Small intestine (tissue), 7 donors: ENCODE measurements around the gene TNIP1. TPM values are rescaled to one million over a fixed set of nuclear protein-coding genes. Genes with fewer than 3 reads are reported as not detected.

ENCODE experiments used
- DNase-seq, 2 donors: peaks; one replicate each; pipeline versions ENCODE4 v3.0.0 to v3.0.0-alpha.2; 2013
- FAIRE-seq: peaks from 2 replicates; lab custom pipeline; 2012; peaks lifted over from hg19 to GRCh38; lab: Jason Lieb, UNC
- H3K27ac ChIP-seq, 3 donors: one replicate each; pipeline ENCODE4 v1.5.1; 2013; ENCODE audit warnings: low read length in 2 of 3, mild to moderate bottlenecking in 2 of 3, control low read depth in 1 of 3, inconsistent platforms in 1 of 3, low read depth in 1 of 3, moderate library complexity in 1 of 3
- H3K27me3 ChIP-seq, 3 donors: one replicate each; pipeline ENCODE4 v1.6.1; 2013; ENCODE audit warnings: low read length in 3 of 3, inconsistent platforms in 1 of 3; ENCODE audit not compliant: control insufficient read depth in 3 of 3, insufficient read depth in 3 of 3
- H3K36me3 ChIP-seq, 3 donors: one replicate each; pipeline ENCODE4 v1.6.1; 2013; ENCODE audit warnings: low read length in 3 of 3, inconsistent platforms in 1 of 3, low read depth in 1 of 3, mild to moderate bottlenecking in 1 of 3, moderate library complexity in 1 of 3; ENCODE audit not compliant: control insufficient read depth in 3 of 3, insufficient read depth in 2 of 3
- H3K4me1 ChIP-seq, 3 donors: one replicate each; pipeline ENCODE4 v1.6.1; 2013; ENCODE audit warnings: low read length in 2 of 3, inconsistent platforms in 1 of 3, low read depth in 1 of 3, mild to moderate bottlenecking in 1 of 3, moderate library complexity in 1 of 3; ENCODE audit not compliant: control insufficient read depth in 3 of 3, insufficient read depth in 2 of 3
- H3K4me3 ChIP-seq, 3 donors: one replicate each; pipeline ENCODE4 v1.5.1; 2013; ENCODE audit warnings: low read length in 3 of 3, control low read depth in 1 of 3, inconsistent platforms in 1 of 3, low read depth in 1 of 3, mild to moderate bottlenecking in 1 of 3, moderate library complexity in 1 of 3
- H3K9me3 ChIP-seq, 2 donors: one replicate each; pipeline ENCODE4 v1.6.1; 2013; ENCODE audit warnings: low read depth in 1 of 2, low read length in 1 of 2; ENCODE audit not compliant: control insufficient read depth in 2 of 2, insufficient read depth in 1 of 2
- WGBS, 3 donors: extraction: QIAGEN DNeasy Blood & Tissue Kit; methylation state at CpG; one replicate each; pipeline ENCODE4 v1.1.7; 2013; 5-methylcytosine and 5-hydroxymethylcytosine counted together
- polyA plus RNA-seq, 4 donors: library from polyadenylated mRNA; stranded (reverse) in 3 of 4; unstranded in 1 of 4; fragments of 200-250 nt in 3 of 4; fragments of 120-200 nt in 1 of 4; gene quantifications; one replicate each; pipeline versions ENCODE4 v1.2.1 to v1.2.3, GENCODE V29; 2013
- donor health status: healthy with polysubstance abuse.
- donor health status: control.
- donor health status: control.
- donor health status: Bipolar disorder and iron deficiency.
- donor health status: healthy.

The TNIP1 gene
- polyA plus RNA-seq, 4 donors = 78.7 to 190 (median 131) TPM

DNA sequence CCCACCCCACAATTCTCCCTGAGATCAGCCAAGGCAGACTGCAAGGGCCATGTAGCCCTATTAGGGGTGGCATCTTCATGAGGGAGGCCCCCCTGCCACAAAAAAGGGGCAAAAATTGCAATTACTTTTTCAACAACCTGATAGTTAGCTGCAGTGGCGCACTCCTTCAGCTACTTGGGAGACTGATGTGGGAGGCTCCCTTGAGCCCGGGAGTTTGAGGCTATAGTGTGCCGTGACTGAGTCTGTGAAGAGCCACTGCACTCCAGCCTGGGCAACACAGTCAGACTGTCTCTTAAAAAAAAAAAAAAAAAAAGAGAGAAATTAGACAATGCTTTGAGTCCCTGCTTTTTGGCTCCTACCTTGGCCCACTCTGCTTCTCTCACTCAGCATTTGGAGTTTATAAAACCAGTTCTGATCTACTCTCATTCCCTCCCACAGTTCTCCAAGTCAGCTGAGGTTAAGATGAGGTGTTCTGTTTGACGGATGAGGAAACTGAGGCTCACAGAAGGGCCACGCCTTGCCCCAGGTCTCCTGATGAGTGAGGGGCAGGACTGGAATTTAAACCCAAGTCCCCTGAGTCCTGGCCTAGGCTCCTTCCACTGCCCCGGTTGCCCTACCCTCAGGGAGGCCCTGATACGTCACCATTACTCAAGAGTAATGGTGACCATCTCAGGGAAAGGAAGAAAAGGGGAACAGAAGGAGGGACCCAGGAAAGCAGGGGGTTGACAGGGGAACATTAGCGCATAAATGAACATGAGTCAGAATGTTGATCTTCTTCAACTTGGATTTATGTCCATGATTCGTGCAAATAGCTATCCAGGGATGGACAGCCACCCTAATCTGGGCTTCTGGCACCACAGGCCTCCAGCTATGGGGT lies 51.4 kb downstream of the TNIP1 start:
- DNase-seq (no peak), FAIRE-seq (no peak)
- 91 to 96% (median 95%) methylated on average over 9 of the region's 9 CpGs for WGBS, 3 donors
- Histone ChIP-seq H3K27me3 (no peaks in the 10 kb centered on the region), H3K4me3 (no peak overlapping the region), H3K9me3 (no peaks in the 10 kb centered on the region), H3K27ac (peak overlapping the region in 1 of 3 donors; percentile 74), H3K4me1 (peaks cover 0 to under 1% (median 0%) of the 10 kb centered on the region in 3 donors), H3K36me3 (peaks cover 9 to 79% (median 29%) of the 10 kb centered on the region in 3 donors)

DNA sequence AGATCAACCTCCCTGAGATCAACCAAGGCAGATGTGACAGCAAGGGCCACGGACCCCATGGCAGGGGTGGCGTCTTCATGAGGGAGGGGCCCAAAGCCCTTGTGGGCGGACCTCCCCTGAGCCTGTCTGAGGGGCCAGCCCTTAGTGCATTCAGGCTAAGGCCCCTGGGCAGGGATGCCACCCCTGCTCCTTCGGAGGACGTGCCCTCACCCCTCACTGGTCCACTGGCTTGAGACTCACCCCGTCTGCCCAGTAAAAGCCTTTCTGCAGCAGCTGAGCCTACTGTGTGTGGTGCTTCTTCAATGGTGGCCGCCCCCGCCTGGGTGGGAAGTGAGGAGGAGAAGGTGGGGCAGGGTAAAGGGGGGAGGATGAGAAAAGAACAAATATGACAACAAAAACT lies 52.1 kb downstream of the TNIP1 start:
- no peak for FAIRE-seq
- 91 to 97% (median 94%) methylated on average over 8 of the region's 8 CpGs for whole genome bisulfite sequencing, 3 donors
- Histone ChIP-seq H3K27me3 (no peaks in the 10 kb centered on the region), H3K9me3 (no peaks in the 10 kb centered on the region), H3K4me1 (peaks cover 0 to 4% (median 0%) of the 10 kb centered on the region in 3 donors), H3K4me3 (no peak overlapping the region), H3K36me3 (peaks cover 8 to 72% (median 23%) of the 10 kb centered on the region in 3 donors), H3K27ac (peak overlapping the region in 1 of 3 donors; percentile 52)
- DNase-seq = no peak

DNA sequence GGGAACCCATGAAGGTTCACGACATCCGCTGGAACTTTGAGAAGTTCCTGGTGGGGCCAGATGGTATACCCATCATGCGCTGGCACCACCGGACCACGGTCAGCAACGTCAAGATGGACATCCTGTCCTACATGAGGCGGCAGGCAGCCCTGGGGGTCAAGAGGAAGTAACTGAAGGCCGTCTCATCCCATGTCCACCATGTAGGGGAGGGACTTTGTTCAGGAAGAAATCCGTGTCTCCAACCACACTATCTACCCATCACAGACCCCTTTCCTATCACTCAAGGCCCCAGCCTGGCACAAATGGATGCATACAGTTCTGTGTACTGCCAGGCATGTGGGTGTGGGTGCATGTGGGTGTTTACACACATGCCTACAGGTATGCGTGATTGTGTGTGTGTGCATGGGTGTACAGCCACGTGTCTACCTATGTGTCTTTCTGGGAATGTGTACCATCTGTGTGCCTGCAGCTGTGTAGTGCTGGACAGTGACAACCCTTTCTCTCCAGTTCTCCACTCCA lies 52.8 kb downstream of the TNIP1 start:
- Histone ChIP-seq H3K27ac (peak overlapping the region in 1 of 3 donors; percentile 52), H3K9me3 (no peaks in the 10 kb centered on the region), H3K36me3 (peaks cover 3 to 66% (median 17%) of the 10 kb centered on the region in 3 donors), H3K4me1 (peaks cover 0 to 4% (median 0%) of the 10 kb centered on the region in 3 donors), H3K27me3 (no peaks in the 10 kb centered on the region), H3K4me3 (no peak overlapping the region)
- no peak for DNase-seq
- FAIRE-seq = no peak
- 87 to 93% (median 90%) methylated on average over 11 of the region's 11 CpGs for WGBS, 3 donors

DNA sequence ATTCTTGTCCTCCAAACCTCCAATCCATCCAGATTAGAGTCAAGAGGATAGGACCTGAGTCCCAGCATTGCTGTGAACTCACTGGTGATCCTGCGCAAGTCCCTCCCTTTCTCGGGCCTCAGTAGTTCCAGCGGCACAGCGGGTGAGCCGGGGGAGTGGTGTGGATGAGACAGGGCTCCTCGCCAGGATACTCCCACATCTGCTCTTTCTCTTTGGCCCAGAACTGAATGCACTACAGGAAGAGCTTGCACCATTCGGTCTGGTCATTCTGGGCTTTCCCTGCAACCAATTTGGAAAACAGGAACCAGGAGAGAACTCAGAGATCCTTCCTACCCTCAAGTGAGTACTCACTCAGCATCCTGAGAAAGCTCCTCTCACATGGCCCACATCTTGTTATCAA lies 54.2 kb downstream of the TNIP1 start:
- H3K36me3 ChIP-seq = peaks cover 3 to 58% (median 8%) of the 10 kb centered on the region in 3 donors
- H3K27ac ChIP-seq = peak overlapping the region in 1 of 3 donors; percentile 52
- WGBS, 3 donors = 70 to 84% (median 77%) methylated on average over 7 of the region's 7 CpGs
- H3K4me1 ChIP-seq = peaks cover 0 to 4% (median 0%) of the 10 kb centered on the region in 3 donors
- no peaks in the 10 kb centered on the region for H3K27me3 ChIP-seq
- DNase-seq (no peak), FAIRE-seq (no peak)
- H3K9me3 ChIP-seq = no peaks in the 10 kb centered on the region
- H3K4me3 ChIP-seq = no peak overlapping the region

DNA sequence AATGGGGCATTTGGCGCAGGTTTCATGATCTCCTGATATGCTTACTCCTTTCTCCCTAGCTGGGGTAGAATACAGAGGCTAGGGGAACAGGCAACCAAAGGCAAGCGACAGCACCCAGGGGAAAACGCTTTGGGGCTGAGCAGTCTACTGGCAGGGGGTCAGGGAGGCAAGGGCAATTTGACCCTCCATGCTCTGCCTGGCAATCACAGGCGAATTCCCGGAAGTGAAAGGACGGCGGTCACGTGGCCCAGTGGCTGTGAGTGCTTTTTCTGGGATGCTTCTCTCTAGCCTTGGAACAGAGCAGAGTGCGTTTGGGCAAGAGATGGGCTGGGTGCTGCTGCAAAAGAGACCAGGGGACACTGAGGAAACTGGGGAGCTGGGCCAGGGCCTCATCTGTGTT lies 54.7 kb downstream of the TNIP1 start:
- H3K27ac ChIP-seq = peak overlapping the region in 1 of 3 donors; percentile 38
- no peaks in the 10 kb centered on the region for H3K27me3 ChIP-seq
- FAIRE-seq (no peak), DNase-seq (no peak)
- no peak overlapping the region for H3K4me3 ChIP-seq
- WGBS, 3 donors = 80 to 94% (median 89%) methylated on average over 9 of the region's 9 CpGs
- H3K9me3 ChIP-seq = no peaks in the 10 kb centered on the region
- peaks cover 3 to 52% (median 5%) of the 10 kb centered on the region in 3 donors for H3K36me3 ChIP-seq
- peaks cover 0 to 4% (median 2%) of the 10 kb centered on the region in 3 donors for H3K4me1 ChIP-seq

DNA sequence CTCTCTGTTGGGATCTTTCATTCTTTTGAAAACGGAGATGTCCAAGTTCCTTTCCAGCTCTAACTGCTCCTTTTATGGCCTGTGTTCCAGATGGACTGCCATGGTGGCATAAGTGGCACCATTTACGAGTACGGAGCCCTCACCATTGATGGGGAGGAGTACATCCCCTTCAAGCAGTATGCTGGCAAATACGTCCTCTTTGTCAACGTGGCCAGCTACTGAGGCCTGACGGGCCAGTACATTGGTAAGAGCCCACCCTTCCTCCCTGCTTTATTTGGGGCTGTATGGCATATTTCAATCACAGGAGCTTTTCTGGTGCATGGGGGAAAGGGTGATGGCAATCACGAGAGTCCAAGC lies 55.6 kb downstream of the TNIP1 start:
- H3K27ac ChIP-seq = peak overlapping the region in 1 of 3 donors; percentile 38
- WGBS, 3 donors = 89 to 95% (median 92%) methylated on average over 7 of the region's 7 CpGs
- DNase-seq (no peak), FAIRE-seq (no peak)
- H3K4me1 ChIP-seq = peaks cover 0 to 5% (median 4%) of the 10 kb centered on the region in 3 donors
- no peaks in the 10 kb centered on the region for H3K9me3 ChIP-seq
- H3K4me3 ChIP-seq = no peak overlapping the region
- no peaks in the 10 kb centered on the region for H3K27me3 ChIP-seq
- H3K36me3 ChIP-seq = peaks cover 3 to 45% (median 5%) of the 10 kb centered on the region in 3 donors

DNA sequence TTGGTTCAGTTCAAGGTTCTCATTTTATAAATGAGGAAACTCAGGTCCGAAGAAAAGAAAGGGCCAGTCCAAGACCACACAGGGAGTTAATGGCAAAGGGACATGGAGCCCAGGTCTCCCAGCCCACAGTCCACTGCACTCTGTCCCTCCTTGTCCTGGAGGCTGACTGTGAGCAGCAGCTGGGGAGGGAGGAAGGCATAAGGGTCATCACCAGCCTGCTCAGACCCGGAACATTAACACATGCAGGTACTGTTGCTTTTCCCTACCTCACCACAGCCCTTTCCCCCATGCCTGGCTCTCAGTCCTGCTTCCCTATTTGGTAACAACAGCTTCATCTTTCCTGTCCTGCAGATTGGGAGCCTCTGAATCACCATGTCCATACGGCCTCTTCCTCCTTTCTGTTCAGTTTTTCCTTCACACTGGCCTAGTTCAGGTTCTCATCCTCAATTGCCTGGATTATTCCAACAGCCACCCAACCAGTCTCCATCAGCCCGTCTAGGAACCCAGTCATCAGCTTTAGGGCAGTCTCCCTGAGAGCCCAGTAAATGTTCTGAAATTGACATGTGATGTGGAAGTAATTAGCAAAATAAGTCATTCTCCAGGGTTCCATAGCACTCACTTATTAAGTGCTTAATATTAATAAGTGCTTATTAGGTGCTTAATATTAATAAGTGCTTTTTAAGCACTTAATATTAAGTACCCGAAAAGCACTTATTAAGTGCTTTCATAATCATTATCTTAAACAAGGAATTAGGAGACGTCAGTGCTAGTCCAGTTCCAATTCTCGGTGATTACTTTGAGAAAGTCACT lies 56.2 kb downstream of the TNIP1 start:
- peaks cover 0 to 5% (median 4%) of the 10 kb centered on the region in 3 donors for H3K4me1 ChIP-seq
- H3K27me3 ChIP-seq = no peaks in the 10 kb centered on the region
- WGBS, 3 donors = 76 to 97% (median 85%) methylated on average over 6 to 7 of the region's 7 CpGs
- H3K27ac ChIP-seq = peak overlapping the region in 2 of 3 donors; percentile 2 to 75
- peaks cover 3 to 39% (median 5%) of the 10 kb centered on the region in 3 donors for H3K36me3 ChIP-seq
- no peaks in the 10 kb centered on the region for H3K9me3 ChIP-seq
- H3K4me3 ChIP-seq = no peak overlapping the region
- no peak for FAIRE-seq
- DNase-seq = no peak

DNA sequence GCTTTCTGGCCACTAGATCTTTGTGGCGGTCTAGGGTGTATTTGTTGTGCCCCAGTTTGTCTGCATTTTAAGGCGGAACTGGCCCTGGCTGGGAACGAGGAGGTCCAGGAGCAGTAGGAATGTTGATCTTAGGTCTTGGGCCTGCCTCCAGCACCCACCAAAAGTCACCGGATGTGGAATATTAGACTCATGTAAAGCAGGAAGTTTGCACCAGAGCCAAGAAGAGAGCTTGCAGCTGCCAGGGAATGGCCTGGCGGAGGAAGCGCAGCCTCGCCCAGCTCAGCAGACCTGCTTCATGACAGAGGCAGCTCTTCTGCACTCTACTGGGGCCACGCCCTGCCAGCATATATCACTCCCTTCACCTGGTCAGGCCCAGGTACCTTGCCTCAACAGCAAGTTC lies 57.2 kb downstream of the TNIP1 start:
- FAIRE-seq (no peak), DNase-seq (peak in 1 of 2 donors; percentile 40)
- H3K36me3 ChIP-seq = peaks cover under 1 to 29% (median 2%) of the 10 kb centered on the region in 3 donors
- WGBS, 3 donors = 44 to 60% (median 53%) methylated on average over 8 of the region's 8 CpGs
- H3K4me3 ChIP-seq = no peak overlapping the region
- H3K4me1 ChIP-seq = peaks cover 0 to 5% (median 4%) of the 10 kb centered on the region in 3 donors
- no peaks in the 10 kb centered on the region for H3K9me3 ChIP-seq
- peak overlapping the region in 1 of 3 donors; percentile 75 for H3K27ac ChIP-seq
- no peaks in the 10 kb centered on the region for H3K27me3 ChIP-seq
